OCI-LY1 (cell line): ENCODE measurements around the gene TCF25.
"Not testable (repeated sequence)": the region's sequence is repeated elsewhere in the genome, so short reads cannot be mapped to it uniquely, and the experiment has no call there.

Experiments
- H2AFZ ChIP-seq: fragments of 200-600 bp; sonication (generic), shearing (Covaris generic); 2 replicates; pipeline ENCODE4 v1.6.0; 2014; ENCODE audit warnings: antibody characterized with exemption, mild to moderate bottlenecking, low read length
- H3F3A ChIP-seq: fragments of 200-600 bp; sonication (generic), shearing (Covaris generic); 2 replicates; pipeline ENCODE4 v1.6.0; 2014; ENCODE audit warnings: mild to moderate bottlenecking, antibody characterized with exemption, low read length, moderate library complexity; ENCODE audit not compliant: insufficient read depth
- H3K27ac ChIP-seq: fragments of 200-600 bp; sonication (generic); 2 replicates; pipeline ENCODE4 v1.5.1; 2014; ENCODE audit warnings: low read length, mixed run types, mild to moderate bottlenecking, low read depth; ENCODE audit not compliant: poor library complexity, severe bottlenecking
- H3K27me3 ChIP-seq: fragments of 200-600 bp; sonication (generic); 2 replicates; pipeline ENCODE4 v1.6.0; 2014; ENCODE audit warnings: antibody characterized with exemption, mild to moderate bottlenecking, low read length, moderate library complexity; ENCODE audit not compliant: insufficient read depth
- H3K36me3 ChIP-seq: fragments of 200-600 bp; sonication (generic); 2 replicates; pipeline ENCODE4 v1.6.1; 2014; ENCODE audit warnings: mild to moderate bottlenecking, antibody characterized with exemption, low read length, moderate library complexity, mixed read lengths; ENCODE audit not compliant: insufficient read depth
- H3K4me1 ChIP-seq: fragments of 200-600 bp; sonication (generic); 2 replicates; pipeline ENCODE4 v1.5.1; 2014; ENCODE audit warnings: mild to moderate bottlenecking, low read length, moderate library complexity; ENCODE audit not compliant: insufficient read depth, severe bottlenecking
- H3K4me2 ChIP-seq: fragments of 200-600 bp; sonication (generic), shearing (Covaris generic); 2 replicates; pipeline ENCODE4 v1.6.1; 2014; ENCODE audit warnings: low read length
- H3K4me3 ChIP-seq: fragments of 200-600 bp; sonication (generic); 2 replicates; pipeline ENCODE4 v1.5.1; 2014; ENCODE audit warnings: low read length, low read depth, mild to moderate bottlenecking, mixed read lengths; ENCODE audit not compliant: poor library complexity, severe bottlenecking
- H3K79me2 ChIP-seq: fragments of 200-600 bp; shearing (Covaris generic); 2 replicates; pipeline ENCODE4 v1.6.1; 2016; ENCODE audit warnings: mixed run types, low read length, mixed read lengths; ENCODE audit not compliant: insufficient read depth
- H3K9ac ChIP-seq: fragments of 200-600 bp; sonication (generic), shearing (Covaris generic); 2 replicates; pipeline ENCODE4 v1.6.1; 2014; ENCODE audit warnings: mild to moderate bottlenecking, low read length, mixed read lengths
- H3K9me2 ChIP-seq: fragments of 200-600 bp; sonication (generic), shearing (Covaris generic); 2 replicates; pipeline ENCODE4 v1.6.1; 2014; ENCODE audit warnings: low read depth, mild to moderate bottlenecking, low read length, mixed read lengths
- H3K9me3 ChIP-seq: fragments of 200-600 bp; shearing (Covaris generic); 2 replicates; pipeline ENCODE4 v1.6.1; 2014; ENCODE audit warnings: low read length, mixed read lengths
- H4K20me1 ChIP-seq: fragments of 200-600 bp; sonication (generic), shearing (Covaris generic); 2 replicates; pipeline ENCODE4 v1.6.0; 2016; ENCODE audit warnings: mild to moderate bottlenecking, low read length; ENCODE audit not compliant: insufficient read depth
- EZH2 ChIP-seq: fragments of 200-600 bp; sonication (generic), shearing (Covaris generic); IDR thresholded peaks from 2 replicates; pipeline ENCODE4 v1.8.0; 2017; ENCODE audit warnings: borderline replicate concordance, mixed run types, mild to moderate bottlenecking, antibody characterized with exemption, low read length, moderate library complexity, mixed read lengths
- TF ChIP-seq, protein P1 (sequence below): fragments of 200-600 bp; sonication (generic), shearing (Covaris generic); IDR thresholded peaks from 2 replicates; pipeline ENCODE4 v1.5.1; 2017; ENCODE audit warnings: mild to moderate bottlenecking, antibody characterized with exemption, low read length, moderate library complexity, mixed read lengths

The TCF25 gene

DNA sequence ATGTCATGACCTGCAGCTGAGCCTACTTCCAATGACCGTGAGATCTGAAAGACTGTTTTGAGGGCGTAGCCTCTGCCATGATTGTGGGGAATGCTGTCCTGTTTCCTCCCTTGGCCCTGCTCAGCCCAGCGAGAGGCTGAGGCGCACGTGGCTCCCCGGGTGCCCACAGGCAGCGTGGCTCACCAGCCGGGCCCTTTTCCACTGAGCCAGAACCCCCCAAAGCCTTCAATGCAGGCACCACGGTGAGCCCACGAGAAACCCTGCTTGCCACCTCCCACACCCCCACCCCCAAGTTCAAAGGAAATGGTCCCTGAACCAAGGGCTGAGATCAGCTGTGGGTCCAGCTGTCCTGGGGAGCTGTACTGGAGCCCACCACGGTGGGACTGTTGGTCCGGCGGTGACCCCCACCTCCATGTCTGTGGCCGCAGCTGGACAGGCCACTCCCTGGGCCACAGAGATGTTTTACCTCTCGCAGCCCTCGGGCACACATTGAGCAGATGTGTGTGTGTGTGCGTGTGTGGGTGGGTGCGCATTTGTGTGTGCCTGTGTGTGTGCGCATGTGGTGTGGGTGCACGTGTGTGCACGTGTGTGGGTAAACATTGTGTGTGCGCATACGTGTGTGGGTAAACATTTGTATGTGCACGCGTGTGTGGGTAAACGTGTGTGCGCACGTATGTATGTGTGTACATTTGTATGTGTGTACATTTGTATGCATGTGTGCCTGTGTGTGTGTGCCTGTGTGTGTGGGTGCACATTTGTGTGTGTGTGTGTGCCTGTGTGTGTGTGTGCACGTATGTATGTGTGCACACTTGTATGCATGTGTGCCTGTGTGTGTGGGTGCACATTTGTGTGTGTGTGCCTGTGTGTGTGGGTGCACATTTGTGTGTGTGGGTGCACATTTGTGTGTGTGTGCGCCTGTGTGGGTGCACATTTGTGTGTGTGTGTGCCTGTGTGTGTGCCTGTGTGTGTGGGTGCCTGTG lies 40.3 kb downstream of the TCF25 start:
- H3K27me3 ChIP-seq, result no peaks in the 10 kb centered on the region
- H3K9me3 ChIP-seq, result no peaks in the 10 kb centered on the region
- H4K20me1 ChIP-seq, result no peaks in the 10 kb centered on the region
- no peak overlapping the region for H2AFZ ChIP-seq
- peaks cover 38% of the 10 kb centered on the region; the same call in 1 of the 2 replicates for H3K36me3 ChIP-seq
- TF ChIP-seq, protein P1, sequence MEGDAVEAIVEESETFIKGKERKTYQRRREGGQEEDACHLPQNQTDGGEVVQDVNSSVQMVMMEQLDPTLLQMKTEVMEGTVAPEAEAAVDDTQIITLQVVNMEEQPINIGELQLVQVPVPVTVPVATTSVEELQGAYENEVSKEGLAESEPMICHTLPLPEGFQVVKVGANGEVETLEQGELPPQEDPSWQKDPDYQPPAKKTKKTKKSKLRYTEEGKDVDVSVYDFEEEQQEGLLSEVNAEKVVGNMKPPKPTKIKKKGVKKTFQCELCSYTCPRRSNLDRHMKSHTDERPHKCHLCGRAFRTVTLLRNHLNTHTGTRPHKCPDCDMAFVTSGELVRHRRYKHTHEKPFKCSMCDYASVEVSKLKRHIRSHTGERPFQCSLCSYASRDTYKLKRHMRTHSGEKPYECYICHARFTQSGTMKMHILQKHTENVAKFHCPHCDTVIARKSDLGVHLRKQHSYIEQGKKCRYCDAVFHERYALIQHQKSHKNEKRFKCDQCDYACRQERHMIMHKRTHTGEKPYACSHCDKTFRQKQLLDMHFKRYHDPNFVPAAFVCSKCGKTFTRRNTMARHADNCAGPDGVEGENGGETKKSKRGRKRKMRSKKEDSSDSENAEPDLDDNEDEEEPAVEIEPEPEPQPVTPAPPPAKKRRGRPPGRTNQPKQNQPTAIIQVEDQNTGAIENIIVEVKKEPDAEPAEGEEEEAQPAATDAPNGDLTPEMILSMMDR, result no peak
- TF ChIP-seq EZH2, result no peak
- H3K4me2 ChIP-seq, result no peak overlapping the region
- H3K79me2 ChIP-seq, result no peaks in the 10 kb centered on the region
- no peaks in the 10 kb centered on the region for H3K9me2 ChIP-seq
- H3F3A ChIP-seq, result no peaks in the 10 kb centered on the region
- no peak overlapping the region for H3K27ac ChIP-seq
- no peak overlapping the region for H3K4me3 ChIP-seq
- no peak overlapping the region for H3K9ac ChIP-seq
- peaks cover 39% of the 10 kb centered on the region for H3K4me1 ChIP-seq

DNA sequence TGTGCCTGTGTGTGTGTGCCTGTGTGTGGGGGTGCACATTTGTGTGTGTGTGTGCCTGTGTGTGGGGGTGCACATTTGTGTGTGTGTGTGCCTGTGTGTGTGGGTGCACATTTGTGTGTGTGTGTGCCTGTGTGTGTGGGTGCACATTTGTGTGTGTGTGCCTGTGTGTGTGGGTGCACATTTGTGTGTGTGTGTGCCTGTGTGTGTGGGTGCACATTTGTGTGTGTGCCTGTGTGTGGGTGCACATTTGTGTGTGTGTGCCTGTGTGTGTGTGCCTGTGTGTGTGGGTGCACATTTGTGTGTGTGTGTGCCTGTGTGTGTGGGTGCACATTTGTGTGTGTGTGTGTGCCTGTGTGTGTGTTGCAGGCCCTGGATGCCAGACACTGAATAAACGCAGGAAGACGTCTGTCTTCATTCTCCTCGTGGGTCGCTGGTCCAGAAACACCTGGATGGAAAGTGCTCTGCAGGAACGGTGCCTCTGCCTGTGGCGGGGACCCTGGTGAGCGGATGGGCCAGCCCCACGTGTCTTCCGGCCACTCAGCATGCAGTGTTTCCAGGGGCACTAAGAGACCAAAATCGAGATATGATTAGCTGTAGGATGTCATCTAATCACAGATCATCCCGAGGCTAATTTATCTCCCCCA lies 41.4 kb downstream of the TCF25 start:
- not testable (repeated sequence) for H2AFZ ChIP-seq, H3K4me3 ChIP-seq, H3K9ac ChIP-seq, H3K9me3 ChIP-seq, H3K9me2 ChIP-seq, H3K79me2 ChIP-seq, H3F3A ChIP-seq, H4K20me1 ChIP-seq, H3K4me2 ChIP-seq, H3K27me3 ChIP-seq
- H3K4me1 ChIP-seq, result peaks cover 30% of the 10 kb centered on the region
- peaks cover 31% of the 10 kb centered on the region; the same call in 1 of the 2 replicates for H3K36me3 ChIP-seq
- peak overlapping the region; percentile 27 for H3K27ac ChIP-seq

- Histone ChIP-seq H3K4me1 (peaks cover 25% of the 10 kb centered on the region), H3K36me3 (peaks cover 25% of the 10 kb centered on the region; the same call in 1 of the 2 replicates), H2AFZ (no peak overlapping the region), H3K27me3 (no peaks in the 10 kb centered on the region), H3F3A (no peaks in the 10 kb centered on the region), H3K9ac (no peak overlapping the region), H3K9me3 (no peaks in the 10 kb centered on the region), H3K9me2 (no peaks in the 10 kb centered on the region), H3K4me2 (no peak overlapping the region), H4K20me1 (no peaks in the 10 kb centered on the region), H3K4me3 (no peak overlapping the region), H3K79me2 (no peaks in the 10 kb centered on the region), H3K27ac (peak overlapping the region; percentile 27)
- TF ChIP-seq EZH2, result no peak
- TF ChIP-seq, protein P1, result no peak
Measured at GRCh38 chr16:89915303-89916232, 42.2 kb downstream of the TCF25 start.
